Omental fat pad (tissue), 4 donors: ENCODE measurements around the gene SNX32. TPM values are rescaled to one million over a fixed set of nuclear protein-coding genes. Genes with fewer than 3 reads are reported as not detected.

Experiments
- ATAC-seq: fragments of 150-250 bp; one replicate; pipeline ENCODE4 v1.9.1; 2016; ENCODE audit warnings: mild to moderate bottlenecking, moderate library complexity; ENCODE audit not compliant: low FRiP score
- DNase-seq: peaks from one replicate; pipeline ENCODE4 v3.0.0-alpha.2; 2019; ENCODE audit warnings: low spot score
- CTCF ChIP-seq, 3 donors: fragments of 450-650 bp; IDR thresholded peaks; one replicate each; pipeline ENCODE4 v1.5.1; 2016 to 2017; ENCODE audit warnings: antibody characterized with exemption in 3 of 3, mild to moderate bottlenecking in 3 of 3, moderate library complexity in 2 of 3
- total RNA-seq, 4 donors: library from RNA; depleted of rRNA; stranded (reverse); fragments of >200 nt; gene quantifications; one replicate each; pipeline ENCODE4 v1.1.0, GENCODE V29; 2016

Gene SNX32
- total RNA-seq, 4 donors from 2014 or later, result 0.79 to 1.6 (median 1.1) TPM

GRCh38 chr11:65810046-65810868 lies 23.5 kb upstream of the SNX32 start:
- DNase-seq, result no peak
- ATAC-seq, result no peak
- no peak for TF ChIP-seq CTCF (IDR thresholded peaks at IDR 0.05)

GRCh38 chr11:65811764-65812475 lies 21.8 kb upstream of the SNX32 start:
- DNase-seq (no peak), ATAC-seq (no peak)
- no peak for TF ChIP-seq CTCF (IDR thresholded peaks at IDR 0.05)

GRCh38 chr11:65814131-65814985 lies 19.4 kb upstream of the SNX32 start:
- ATAC-seq (peak; percentile 33), DNase-seq (peak; percentile 47)
- no peak for TF ChIP-seq CTCF (IDR thresholded peaks at IDR 0.05)

GRCh38 chr11:65814986-65815565 lies 18.7 kb upstream of the SNX32 start:
- ATAC-seq, result no peak
- no peak for DNase-seq
- no peak for TF ChIP-seq CTCF (IDR thresholded peaks at IDR 0.05)

- DNase-seq, result no peak
- no peak for TF ChIP-seq CTCF (IDR thresholded peaks at IDR 0.05)
- no peak for ATAC-seq
These were observed 17.1 kb upstream of the SNX32 start for GRCh38 chr11:65816696-65817095.

GRCh38 chr11:65817312-65817834 lies 16.4 kb upstream of the SNX32 start:
- ATAC-seq (no peak), DNase-seq (no peak)
- no peak for TF ChIP-seq CTCF (IDR thresholded peaks at IDR 0.05)
